H9 (cell line): ENCODE data around the gene MCCC2. TPM values are rescaled to one million over a fixed set of nuclear protein-coding genes. Genes with fewer than 3 reads are reported as not detected.

Experiments
- DNase-seq: peaks from one replicate; pipeline ENCODE4 v3.0.0-alpha.2; 2017
- H2AFZ ChIP-seq: one replicate; pipeline ENCODE4 v1.6.1; 2013; ENCODE audit warnings: mild to moderate bottlenecking, low read length, control low read depth, moderate library complexity
- H2AK5ac ChIP-seq: 2 replicates; pipeline ENCODE4 v1.6.1; 2013; ENCODE audit warnings: low read length, control low read depth, mixed read lengths; ENCODE audit not compliant: insufficient read length
- H2BK120ac ChIP-seq: one replicate; pipeline ENCODE4 v1.6.1; 2013; ENCODE audit warnings: low read depth, mild to moderate bottlenecking, low read length, control low read depth, inconsistent platforms; ENCODE audit not compliant: poor library complexity, severe bottlenecking
- H2BK12ac ChIP-seq: 2 replicates; pipeline ENCODE4 v1.6.1; 2013; ENCODE audit warnings: low read length, control low read depth, mixed read lengths, low read depth; ENCODE audit not compliant: insufficient read length
- H2BK15ac ChIP-seq: 2 replicates; pipeline ENCODE4 v1.6.1; 2013; ENCODE audit warnings: low read depth, low read length, control low read depth
- H2BK20ac ChIP-seq: one replicate; pipeline ENCODE4 v1.6.1; 2013; ENCODE audit warnings: low read depth, mild to moderate bottlenecking, low read length, control low read depth, inconsistent platforms; ENCODE audit not compliant: poor library complexity, severe bottlenecking
- H2BK5ac ChIP-seq: 2 replicates; pipeline ENCODE4 v1.6.1; 2013; ENCODE audit warnings: low read length, control low read depth, mixed read lengths; ENCODE audit not compliant: insufficient read length
- H3K14ac ChIP-seq: 2 replicates; pipeline ENCODE4 v1.6.1; 2013; ENCODE audit warnings: low read length, control low read depth; ENCODE audit not compliant: insufficient read depth
- H3K18ac ChIP-seq: 2 replicates; pipeline ENCODE4 v1.6.1; 2013; ENCODE audit warnings: low read depth, mild to moderate bottlenecking, mixed read lengths, low read length, control low read depth; ENCODE audit not compliant: insufficient read length
- H3K23ac ChIP-seq: 2 replicates; pipeline ENCODE4 v1.6.1; 2013; ENCODE audit warnings: low read length, control low read depth, mixed read lengths, low read depth; ENCODE audit not compliant: insufficient read length
- H3K23me2 ChIP-seq: 2 replicates; pipeline ENCODE4 v1.6.1; 2013; ENCODE audit warnings: low read depth, mild to moderate bottlenecking, mixed read lengths, low read length, control low read depth; ENCODE audit not compliant: insufficient read length, poor library complexity, severe bottlenecking
- H3K27ac ChIP-seq: 2 replicates; pipeline ENCODE4 v1.5.1; 2013; ENCODE audit warnings: low read length, control low read depth, mixed read lengths, low read depth; ENCODE audit not compliant: insufficient read length
- H3K27me3 ChIP-seq: 2 replicates; pipeline ENCODE4 v1.6.1; 2013; ENCODE audit warnings: low read length, control low read depth, inconsistent platforms; ENCODE audit not compliant: insufficient read depth
- H3K4ac ChIP-seq: 2 replicates; pipeline ENCODE4 v1.6.1; 2013; ENCODE audit warnings: low read depth, mild to moderate bottlenecking, control low read depth, inconsistent platforms, low read length, moderate library complexity
- H3K4me1 ChIP-seq: 2 replicates; pipeline ENCODE4 v1.6.1; 2013; ENCODE audit warnings: low read length, control low read depth, inconsistent platforms; ENCODE audit not compliant: insufficient read depth
- H3K4me2 ChIP-seq: 2 replicates; pipeline ENCODE4 v1.6.1; 2013; ENCODE audit warnings: low read length, control low read depth, mixed read lengths; ENCODE audit not compliant: insufficient read length, insufficient read depth
- H3K56ac ChIP-seq: 2 replicates; pipeline ENCODE4 v1.6.1; 2013; ENCODE audit warnings: low read depth, mild to moderate bottlenecking, mixed read lengths, low read length, control low read depth; ENCODE audit not compliant: insufficient read length
- H3K79me1 ChIP-seq: 2 replicates; pipeline ENCODE4 v1.6.1; 2013; ENCODE audit warnings: low read depth, mild to moderate bottlenecking, moderate library complexity, low read length, control low read depth, inconsistent platforms; ENCODE audit not compliant: insufficient read depth, poor library complexity, severe bottlenecking
- H3K79me2 ChIP-seq: 2 replicates; pipeline ENCODE4 v1.6.1; 2013; ENCODE audit warnings: low read length, control low read depth, inconsistent platforms; ENCODE audit not compliant: insufficient read depth
- H3K9ac ChIP-seq: 2 replicates; pipeline ENCODE4 v1.6.1; 2013; ENCODE audit warnings: low read length, control low read depth, mixed read lengths; ENCODE audit not compliant: insufficient read length; ENCODE audit errors: extremely low read depth
- H3K9me3 ChIP-seq: one replicate; pipeline ENCODE4 v1.6.1; 2013; ENCODE audit warnings: low read depth, low read length, inconsistent platforms; ENCODE audit not compliant: control insufficient read depth
- H3T11ph ChIP-seq: one replicate; pipeline ENCODE4 v1.6.1; 2013; ENCODE audit warnings: mild to moderate bottlenecking, low read length, control low read depth, inconsistent platforms
- H4K20me1 ChIP-seq: one replicate; pipeline ENCODE4 v1.6.1; 2013; ENCODE audit not compliant: control insufficient read depth, insufficient read length, insufficient read depth
- H4K5ac ChIP-seq: 2 replicates; pipeline ENCODE4 v1.6.1; 2013; ENCODE audit warnings: low read depth, mild to moderate bottlenecking, mixed read lengths, low read length, control low read depth; ENCODE audit not compliant: insufficient read length
- H4K8ac ChIP-seq: replicated peaks from 2 replicates; pipeline ENCODE4 v1.6.1; 2013; ENCODE audit warnings: low read length, control low read depth, mixed read lengths, low read depth; ENCODE audit not compliant: insufficient read length
- H4K91ac ChIP-seq: 2 replicates; pipeline ENCODE4 v1.6.1; 2013; ENCODE audit warnings: low read depth, mild to moderate bottlenecking, moderate library complexity, mixed read lengths, low read length, control low read depth; ENCODE audit not compliant: insufficient read length
- H3K27ac Mint-ChIP-seq, 3 experiments: 2 replicates in 2 of 3; 3 replicates in 1 of 3; pipeline ENCODE4 v1.8.0; 2020 to 2021; ENCODE audit warnings: mixed read lengths in 3 of 3, mild to moderate bottlenecking in 1 of 3, moderate library complexity in 1 of 3
- H3K27me3 Mint-ChIP-seq: 2 replicates; pipeline ENCODE4 v1.8.0; 2021; ENCODE audit warnings: low read depth, mild to moderate bottlenecking, moderate library complexity, mixed read lengths
- H3K36me3 Mint-ChIP-seq, 3 experiments: 2 replicates in 2 of 3; 3 replicates in 1 of 3; pipeline ENCODE4 v1.8.0; 2020 to 2021; ENCODE audit warnings: low read depth in 3 of 3, mixed read lengths in 3 of 3; ENCODE audit not compliant: insufficient read depth in 1 of 3
- H3K4me1 Mint-ChIP-seq, 2 experiments: 2 replicates each; pipeline ENCODE4 v1.8.0; 2020; ENCODE audit warnings: mixed read lengths in 2 of 2
- H3K4me3 Mint-ChIP-seq, 2 experiments: 2 replicates in 1 of 2; 3 replicates in 1 of 2; pipeline ENCODE4 v1.8.0; 2020 to 2021; ENCODE audit warnings: mild to moderate bottlenecking in 2 of 2, mixed read lengths in 2 of 2, moderate library complexity in 1 of 2
- H3K9me3 Mint-ChIP-seq, 2 experiments: 2 replicates in 1 of 2; 3 replicates in 1 of 2; pipeline ENCODE4 v1.8.0; 2020; ENCODE audit warnings: mild to moderate bottlenecking in 2 of 2, mixed read lengths in 2 of 2, moderate library complexity in 1 of 2
- CTCF ChIP-seq: fragments of 200-600 bp; sonication (generic); conservative IDR thresholded peaks from 3 replicates; pipeline ENCODE4 v1.8.0; 2021; ENCODE audit warnings: antibody characterized with exemption, mild to moderate bottlenecking
- WGBS: extraction: QIAGEN DNeasy Blood & Tissue Kit; methylation state at CpG from one replicate; pipeline ENCODE4 v1.1.7; 2013; ENCODE audit warnings: missing lambda C conversion rate, low lambda C conversion rate, mixed read lengths; ENCODE audit not compliant: insufficient read length; ENCODE audit errors: extremely low coverage; 5-methylcytosine and 5-hydroxymethylcytosine counted together
- total RNA-seq: library from RNA; stranded (reverse); gene quantifications from 2 replicates; pipeline ENCODE4 v1.2.1, GENCODE V29; 2021

Gene MCCC2
- total RNA-seq, 1 experiment from 2014 or later = 62.7 TPM

DNA sequence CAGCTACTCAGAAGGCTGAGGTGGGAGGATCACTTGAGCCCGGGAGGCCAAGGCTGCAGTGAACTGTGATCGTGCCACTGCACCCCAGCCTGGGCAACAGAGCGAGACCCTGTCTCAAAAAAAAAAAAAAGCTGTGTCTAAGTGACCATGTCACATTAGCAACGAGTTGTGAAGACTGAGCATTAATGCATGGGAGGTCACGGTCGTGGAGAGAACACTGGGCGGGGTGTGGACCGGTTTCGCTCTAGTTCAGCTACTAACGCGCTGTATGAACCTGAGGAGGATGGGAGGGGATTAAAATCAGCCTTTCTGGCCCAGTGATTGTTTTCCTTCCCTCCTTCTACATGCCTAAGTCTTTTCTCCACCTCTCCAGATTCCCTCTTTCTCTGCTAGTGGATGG lies 75.2 kb downstream of the MCCC2 start:
- Histone ChIP-seq H3T11ph (no peak overlapping the region), H3K23ac (no peak overlapping the region), H2BK5ac (no peak overlapping the region), H2BK120ac (no peak overlapping the region), H3K4ac (no peak overlapping the region), H3K27ac (no peak overlapping the region), H3K79me2 (no peaks in the 10 kb centered on the region), H4K91ac (no peak overlapping the region), H2BK20ac (no peak overlapping the region), H3K9me3 (no peaks in the 10 kb centered on the region), H3K14ac (no peak overlapping the region), H3K79me1 (no peaks in the 10 kb centered on the region), H3K23me2 (no peaks in the 10 kb centered on the region), H2BK12ac (no peak overlapping the region), H3K9ac (no peak overlapping the region), H3K18ac (no peak overlapping the region), H4K8ac (no peak overlapping the region), H2BK15ac (no peak overlapping the region), H3K27me3 (no peaks in the 10 kb centered on the region), H3K56ac (no peak overlapping the region), H2AK5ac (no peak overlapping the region), H3K4me1 (no peaks in the 10 kb centered on the region), H4K20me1 (no peaks in the 10 kb centered on the region), H2AFZ (no peak overlapping the region), H4K5ac (no peak overlapping the region), H3K4me2 (no peak overlapping the region)
- no peak overlapping the region for H3K27ac Mint-ChIP-seq
- H3K4me1 Mint-ChIP-seq = no peaks in the 10 kb centered on the region
- no peaks in the 10 kb centered on the region for H3K9me3 Mint-ChIP-seq
- H3K36me3 Mint-ChIP-seq = peaks cover 6 to 12% (median 12%) of the 10 kb centered on the region in 3 experiments; a peak in 6 of 7 replicates
- no peaks in the 10 kb centered on the region for H3K27me3 Mint-ChIP-seq
- no peak overlapping the region for H3K4me3 Mint-ChIP-seq
- no peak for DNase-seq
- no CpG with 5 or more reads among the region's 11 CpGs for WGBS
- no peak for TF ChIP-seq CTCF
